C4-2B (cell line): ENCODE data around the gene HES7.

ENCODE experiments used
- CTCF ChIP-seq: fragments of 450-650 bp; conservative IDR thresholded peaks from 2 replicates; pipeline ENCODE4 v1.5.1; 2017; ENCODE audit warnings: mild to moderate bottlenecking
- ZFX ChIP-seq: fragments of 450-650 bp; IDR thresholded peaks from 2 replicates; pipeline ENCODE4 v1.6.1; 2017

GRCh38 chr17:8161289-8162232 lies 37.7 kb upstream of the HES7 start:
- TF ChIP-seq CTCF (no peak), ZFX (no peak)
